Fibroblast of pulmonary artery (primary cell): ENCODE measurements around the gene OSBP.

ENCODE experiments used
- DNase-seq: peaks from one replicate; pipeline ENCODE4 v3.0.0-alpha.2; 2010; ENCODE audit warnings: low read depth
- H3K4me3 ChIP-seq: replicated peaks from 2 replicates; pipeline ENCODE4 v1.5.1; 2011; ENCODE audit warnings: low read depth, mild to moderate bottlenecking, control low read depth, low read length, moderate library complexity
- TF ChIP-seq, protein P1 (sequence below): IDR thresholded peaks from 2 replicates; pipeline ENCODE4 v1.5.1; 2011; ENCODE audit warnings: mild to moderate bottlenecking, control low read depth, low read length, inconsistent platforms; ENCODE audit errors: missing control alignments

Gene OSBP

DNA sequence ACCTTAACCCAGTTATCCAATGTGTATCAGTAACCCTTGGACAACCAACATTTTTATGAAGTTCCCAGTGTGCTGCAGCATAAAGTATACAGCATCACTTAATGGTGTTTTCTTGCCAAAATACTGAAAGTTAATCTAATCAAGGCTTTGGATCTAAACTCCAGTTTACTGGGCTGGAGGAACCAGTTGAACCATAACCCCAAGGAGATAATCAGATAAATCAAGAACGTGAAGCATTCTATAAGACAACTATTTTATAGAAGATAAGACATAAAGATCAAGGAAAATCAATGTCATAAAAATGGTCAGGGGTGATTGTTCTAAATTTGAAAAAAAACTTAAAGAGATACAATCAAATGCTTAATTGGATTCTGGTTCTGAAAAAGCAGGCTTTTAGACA lies 2.3 kb upstream of the OSBP start:
- TF ChIP-seq, protein P1, sequence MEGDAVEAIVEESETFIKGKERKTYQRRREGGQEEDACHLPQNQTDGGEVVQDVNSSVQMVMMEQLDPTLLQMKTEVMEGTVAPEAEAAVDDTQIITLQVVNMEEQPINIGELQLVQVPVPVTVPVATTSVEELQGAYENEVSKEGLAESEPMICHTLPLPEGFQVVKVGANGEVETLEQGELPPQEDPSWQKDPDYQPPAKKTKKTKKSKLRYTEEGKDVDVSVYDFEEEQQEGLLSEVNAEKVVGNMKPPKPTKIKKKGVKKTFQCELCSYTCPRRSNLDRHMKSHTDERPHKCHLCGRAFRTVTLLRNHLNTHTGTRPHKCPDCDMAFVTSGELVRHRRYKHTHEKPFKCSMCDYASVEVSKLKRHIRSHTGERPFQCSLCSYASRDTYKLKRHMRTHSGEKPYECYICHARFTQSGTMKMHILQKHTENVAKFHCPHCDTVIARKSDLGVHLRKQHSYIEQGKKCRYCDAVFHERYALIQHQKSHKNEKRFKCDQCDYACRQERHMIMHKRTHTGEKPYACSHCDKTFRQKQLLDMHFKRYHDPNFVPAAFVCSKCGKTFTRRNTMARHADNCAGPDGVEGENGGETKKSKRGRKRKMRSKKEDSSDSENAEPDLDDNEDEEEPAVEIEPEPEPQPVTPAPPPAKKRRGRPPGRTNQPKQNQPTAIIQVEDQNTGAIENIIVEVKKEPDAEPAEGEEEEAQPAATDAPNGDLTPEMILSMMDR = no peak
- no peak overlapping the region for H3K4me3 ChIP-seq
- DNase-seq = no peak

DNA sequence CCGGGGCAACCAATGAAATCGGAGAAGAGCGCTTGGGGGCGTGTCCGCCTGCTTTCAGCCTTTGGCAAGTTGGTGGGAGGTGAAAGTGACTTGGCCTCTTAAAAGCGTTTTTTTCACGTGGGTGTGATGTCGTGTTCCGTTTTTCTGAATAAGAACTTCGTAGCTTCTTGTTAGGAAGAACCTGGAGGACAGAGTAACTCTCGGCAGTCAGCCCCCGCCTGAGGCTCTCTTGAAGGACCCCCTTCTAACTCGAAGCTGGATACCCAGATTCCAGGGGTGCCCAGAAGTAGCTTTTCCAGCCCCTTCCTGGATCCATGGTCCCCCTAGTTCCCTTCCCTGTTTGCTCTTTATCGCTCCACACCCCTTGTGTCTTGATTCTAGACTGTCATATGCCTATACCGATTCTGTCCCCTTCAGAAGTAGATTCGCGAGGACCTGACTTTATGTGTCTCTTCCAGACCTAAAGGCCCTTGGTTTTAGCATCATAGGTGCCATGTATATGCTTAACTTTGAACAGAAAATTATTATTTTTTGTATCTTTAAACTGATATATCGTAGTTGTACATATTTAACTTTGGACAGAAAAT lies 915 bp upstream of the OSBP start:
- DNase-seq = no peak
- TF ChIP-seq, protein P1 = no peak
- H3K4me3 ChIP-seq = peak overlapping the region; percentile 52

DNA sequence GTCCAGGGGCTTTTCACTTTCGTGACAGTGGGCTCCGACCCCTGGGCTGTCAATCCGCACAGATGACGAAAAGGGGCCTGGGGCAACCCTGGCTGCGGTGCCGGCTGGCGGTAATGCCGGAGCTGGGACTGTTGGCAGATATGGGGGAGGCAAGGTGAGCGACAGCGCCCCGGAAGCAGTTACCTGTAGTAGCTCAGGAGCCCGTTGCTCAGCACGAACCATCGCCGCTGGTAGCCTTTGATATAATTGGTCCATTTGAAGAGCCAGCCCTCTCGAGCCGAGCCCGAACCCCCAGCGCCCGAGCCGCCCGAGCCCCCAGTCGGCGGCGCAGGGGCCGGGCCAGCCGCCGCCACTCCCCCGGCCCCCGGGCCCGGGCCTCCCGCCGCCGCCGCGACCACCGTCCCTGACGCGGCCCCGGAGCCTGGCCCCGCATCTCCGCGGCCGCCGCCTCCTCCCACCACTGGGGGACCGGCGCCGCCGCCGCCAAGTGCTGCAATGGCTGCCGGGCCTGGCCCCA lies 396 bp downstream of the OSBP start:
- H3K4me3 ChIP-seq = peak overlapping the region; percentile 89
- DNase-seq = no peak
- TF ChIP-seq, protein P1 = no peak

DNA sequence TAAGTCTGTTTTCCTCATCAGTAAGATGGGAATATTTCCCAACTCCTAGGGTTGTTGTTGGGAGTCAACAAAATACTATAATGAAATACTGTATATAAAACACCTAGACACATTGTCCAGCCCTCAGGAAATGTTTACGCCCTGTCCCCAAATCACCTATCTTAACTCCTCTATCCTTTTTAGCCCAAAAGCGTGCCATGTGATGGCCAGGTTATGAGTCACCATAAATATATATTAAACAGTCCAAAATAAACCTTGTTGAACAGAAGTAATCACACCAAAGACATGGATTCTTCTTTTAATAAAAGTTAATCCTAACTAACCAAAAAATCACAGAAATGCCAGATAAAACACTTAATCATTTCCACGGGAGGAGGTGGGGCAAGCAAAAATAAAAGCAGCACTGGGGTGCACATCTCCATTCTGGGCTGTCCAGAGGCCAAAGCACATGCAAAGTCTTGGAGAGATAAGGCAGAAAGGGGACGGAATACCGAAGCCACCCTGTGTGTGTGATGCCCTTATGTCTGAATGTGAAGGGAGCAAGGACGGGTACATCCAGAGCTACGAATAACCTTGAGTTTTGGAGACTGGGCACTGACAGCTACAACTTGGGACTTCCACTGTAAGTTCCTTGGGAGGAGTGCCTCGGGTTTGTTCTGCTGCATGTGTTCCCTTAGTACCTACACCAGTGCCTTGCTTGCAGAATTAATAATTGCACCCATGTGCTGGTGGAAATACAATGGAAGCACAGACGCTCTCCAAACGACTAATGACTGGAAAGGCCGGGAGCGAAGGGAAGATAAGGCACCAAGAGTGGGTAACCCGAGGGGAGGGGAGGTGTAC lies 1.1 kb downstream of the OSBP start:
- peak; percentile 7 for DNase-seq
- peak overlapping the region; percentile 89 for H3K4me3 ChIP-seq
- TF ChIP-seq, protein P1 = no peak

DNA sequence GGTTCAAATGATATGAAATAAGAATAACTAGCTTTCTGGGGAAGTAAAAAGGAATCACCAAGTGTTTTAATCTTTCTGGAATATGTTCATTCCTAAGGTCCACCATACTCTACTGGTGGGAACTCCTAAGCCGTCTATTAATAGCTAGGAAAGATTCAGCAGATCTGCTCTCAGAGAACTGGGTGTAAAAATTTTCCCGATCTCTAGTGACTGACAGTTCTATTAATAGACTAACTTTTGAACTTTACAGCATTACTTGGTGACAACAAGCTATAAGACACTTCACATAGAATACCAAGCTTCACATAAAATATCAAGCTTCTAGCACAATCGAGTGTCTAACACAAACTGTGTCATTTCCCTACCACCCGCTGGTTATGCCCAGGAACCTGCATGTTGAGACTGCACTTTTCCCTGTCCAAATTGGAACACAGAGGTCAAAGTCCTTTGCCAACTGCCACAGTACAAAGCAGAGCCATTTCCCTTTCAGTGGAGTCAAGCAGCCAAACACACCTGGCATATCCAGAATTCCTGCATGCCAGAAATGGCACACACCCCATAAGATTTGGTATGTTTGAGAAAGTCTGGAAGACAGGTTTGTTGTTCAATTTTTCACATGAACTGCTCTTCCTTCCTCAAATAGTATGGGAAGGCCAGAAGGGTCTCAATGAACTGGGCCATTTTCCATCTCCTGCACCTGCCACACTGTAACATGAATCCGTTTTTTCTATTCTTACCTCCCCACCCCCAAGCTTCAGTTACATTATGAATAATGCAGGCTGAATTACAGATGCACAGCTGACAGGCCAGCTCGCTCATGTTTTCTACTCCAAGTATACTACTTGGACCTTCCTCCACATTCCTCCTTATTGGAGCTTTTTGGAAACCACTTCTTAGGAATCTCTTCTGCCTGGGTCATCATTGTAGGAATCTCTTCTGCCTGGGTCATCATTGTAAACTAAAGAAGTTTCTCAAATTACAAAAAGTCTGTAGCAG lies 3.7 kb downstream of the OSBP start:
- TF ChIP-seq, protein P1 = no peak
- DNase-seq = no peak

DNA sequence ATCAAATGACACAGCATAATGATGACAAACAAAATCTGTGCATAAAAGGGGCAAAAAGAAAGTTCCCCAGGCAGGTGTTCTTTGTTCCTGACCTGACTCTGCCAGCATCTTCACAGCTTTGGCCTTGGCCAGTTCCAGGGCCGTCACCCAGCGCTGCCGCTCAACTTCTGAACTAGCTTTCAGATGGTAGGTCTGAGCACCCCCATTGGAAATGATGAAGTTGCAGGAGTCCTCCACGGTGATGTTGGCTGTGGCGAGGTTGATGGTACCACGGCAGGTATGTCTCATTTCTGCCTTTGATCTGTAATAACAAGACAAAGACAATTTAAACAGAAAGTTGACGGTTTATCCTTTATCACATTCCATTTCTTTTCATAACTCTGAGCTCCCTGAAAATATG lies 5.3 kb downstream of the OSBP start:
- H3K4me3 ChIP-seq = no peak overlapping the region
- no peak for DNase-seq
- TF ChIP-seq, protein P1 = no peak

More for the DNA sequence above, 3.7 kb downstream of the OSBP start:
- H3K4me3 ChIP-seq = no peak overlapping the region
